Measurements from ENCODE around the gene ETFB.
"Not testable (repeated sequence)": the region's sequence is repeated elsewhere in the genome, so short reads cannot be mapped to it uniquely, and the experiment has no call there.

The ETFB gene

GRCh38 chr19:51365965-51366388 lies at the start of gene ETFB:
Gene ETFB (minus strand): TSS chr19:51366388. CDS start chr19:51366326, 62 bp downstream.
- peak; percentile 76 for DNase-seq

- no peak for DNase-seq
Measured at GRCh38 chr19:51415187-51415586, 49.0 kb upstream of the ETFB start.

- no peak for DNase-seq
Measured at GRCh38 chr19:51410950-51411748, 45.0 kb upstream of the ETFB start.

- peak; percentile 64 for DNase-seq
Measured at GRCh38 chr19:51407511-51408131, 41.4 kb upstream of the ETFB start.

- no peak for DNase-seq
Measured at GRCh38 chr19:51402117-51402516, 35.9 kb upstream of the ETFB start.

GRCh38 chr19:51399936-51400335 lies 33.7 kb upstream of the ETFB start:
- DNase-seq = not testable (repeated sequence)

GRCh38 chr19:51399231-51399630 lies 33.0 kb upstream of the ETFB start:
- DNase-seq = no peak

- no peak for DNase-seq
Measured at GRCh38 chr19:51398096-51398704, 32.0 kb upstream of the ETFB start.

- DNase-seq = not testable (repeated sequence)
Measured at GRCh38 chr19:51397453-51397852, 31.3 kb upstream of the ETFB start.

GRCh38 chr19:51396175-51396574 lies 30.0 kb upstream of the ETFB start:
- DNase-seq = no peak

- DNase-seq = peak; percentile 92
Measured at GRCh38 chr19:51394050-51394836, 28.1 kb upstream of the ETFB start.

- DNase-seq = no peak
Measured at GRCh38 chr19:51392701-51393100, 26.5 kb upstream of the ETFB start.

- DNase-seq = no peak
Measured at GRCh38 chr19:51391073-51391611, 25.0 kb upstream of the ETFB start.

GRCh38 chr19:51389143-51389542 lies 23.0 kb upstream of the ETFB start:
- DNase-seq = no peak

GRCh38 chr19:51387924-51388389 lies 21.8 kb upstream of the ETFB start, which contains the start of gene LIM2:
Gene LIM2 (minus strand): TSS chr19:51387974. CDS start chr19:51387443, 531 bp downstream.
- no peak for DNase-seq

GRCh38 chr19:51386882-51387520 lies 20.8 kb upstream of the ETFB start:
- DNase-seq = no peak

- DNase-seq = no peak
Measured at GRCh38 chr19:51382004-51382403, 15.8 kb upstream of the ETFB start.

GRCh38 chr19:51380379-51380778 lies 14.2 kb upstream of the ETFB start:
- no peak for DNase-seq

- DNase-seq = no peak
Measured at GRCh38 chr19:51377422-51377821, 11.2 kb upstream of the ETFB start.

- DNase-seq = peak; percentile 78
Measured at GRCh38 chr19:51375504-51376221, 9.5 kb upstream of the ETFB start.

Data from activated CD8-positive, alpha-beta memory T cell treated with anti-CD3 and anti-CD28 coated beads for 24 hours (primary cell).